GM18520 (cell line): ENCODE measurements around the gene PLEKHA3.
A peak's percentile ranks its signal among the peaks of the same experiment; 100 is the strongest.
"Not testable (repeated sequence)": the region's sequence is repeated elsewhere in the genome, so short reads cannot be mapped to it uniquely, and the experiment has no call there.

Source experiments
- ATAC-seq: cut with Tn5 transposase; IDR thresholded peaks from one replicate; pipeline ENCODE4 v1.9.1; 2021; ENCODE audit not compliant: unreplicated experiment

Gene PLEKHA3

DNA sequence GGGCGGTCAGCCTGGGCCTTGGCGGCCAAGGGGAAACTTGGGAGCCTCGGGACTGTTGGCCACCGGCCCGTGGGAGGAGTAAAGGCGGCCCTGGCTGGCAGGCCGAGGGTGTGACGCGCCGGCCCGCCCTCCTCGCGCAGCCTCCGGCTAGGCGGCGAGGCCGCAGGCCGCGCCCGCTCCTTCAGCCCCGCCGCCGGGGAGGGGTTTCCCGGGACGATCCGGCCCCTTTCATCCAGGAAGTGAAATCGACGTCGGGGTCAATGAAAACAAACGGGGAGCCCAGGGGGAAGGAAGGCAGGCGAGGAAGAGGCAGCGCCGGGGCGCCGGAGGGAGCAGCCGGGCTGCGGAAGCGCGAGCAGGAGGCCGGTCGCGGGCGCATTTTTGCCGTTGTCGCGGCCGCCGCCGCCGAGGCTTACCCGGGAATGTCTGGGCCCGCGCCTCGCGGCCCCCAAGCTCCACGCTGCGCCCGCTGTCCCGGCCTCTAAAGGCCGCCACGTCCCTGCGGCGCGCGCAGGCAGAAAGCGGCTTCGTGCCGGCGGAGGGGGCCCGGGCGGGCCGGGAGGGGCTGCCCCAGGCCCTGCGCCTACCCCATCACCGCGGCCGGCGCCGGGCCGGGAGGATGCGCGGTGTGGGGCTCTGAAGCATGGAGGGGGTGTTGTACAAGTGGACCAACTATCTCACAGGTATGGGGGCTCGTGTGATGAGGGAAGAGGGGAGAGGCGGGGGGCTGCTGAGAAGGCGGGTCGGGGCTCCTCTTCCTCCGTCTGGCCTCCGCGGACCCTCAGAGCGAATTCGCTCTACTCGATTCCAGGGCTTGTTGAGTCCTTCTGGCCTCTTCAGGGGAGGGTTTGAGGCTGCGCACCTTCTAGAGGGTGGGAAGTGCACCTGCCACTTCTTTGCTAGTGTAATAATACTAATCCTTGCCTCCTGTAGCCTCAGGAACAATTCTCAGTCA lies at the start of gene PLEKHA3:
PLEKHA3 (plus strand) TSS at position 231 of the 955 bp plus-strand sequence; CDS start at position 644, 413 bp downstream.
- peak; percentile 65 for ATAC-seq

DNA sequence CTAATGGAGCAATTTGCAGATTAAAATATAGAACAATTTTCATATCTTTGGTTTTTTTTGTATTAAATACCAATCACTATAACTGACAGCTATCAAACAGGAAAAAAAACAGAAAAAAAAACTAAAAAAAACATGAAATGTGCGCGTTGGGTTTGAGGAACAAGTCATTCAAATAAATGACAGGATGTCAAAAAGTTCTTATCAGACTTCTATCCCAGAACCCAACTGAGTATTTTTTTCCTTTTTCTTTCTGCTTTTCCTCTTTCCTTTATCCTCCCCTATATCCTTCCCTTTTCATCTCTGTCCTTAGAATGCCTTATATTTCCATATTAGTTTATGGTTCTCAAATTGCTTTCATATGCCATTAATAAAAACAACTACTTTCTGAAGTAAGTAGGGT lies 43.6 kb upstream of the PLEKHA3 start:
- no peak for ATAC-seq

DNA sequence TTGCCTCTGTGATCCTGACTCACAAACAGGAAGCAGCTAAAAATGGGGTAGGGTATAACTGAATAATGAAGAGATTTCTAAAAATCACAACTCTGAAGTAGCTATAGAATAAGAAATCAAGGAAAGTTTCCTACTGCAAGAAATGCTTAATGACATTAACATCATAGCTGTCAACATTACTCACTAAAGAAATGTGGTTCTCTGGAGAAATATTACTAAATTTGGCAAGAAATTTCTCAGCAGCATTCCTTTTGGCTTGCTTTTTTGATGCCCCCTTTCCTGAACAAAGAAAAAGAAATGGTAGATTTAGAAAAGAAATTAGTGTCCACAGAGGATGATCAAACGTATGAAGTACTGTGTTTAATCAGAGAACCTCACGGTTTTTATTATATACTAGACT lies 38.8 kb upstream of the PLEKHA3 start:
- ATAC-seq, result no peak

DNA sequence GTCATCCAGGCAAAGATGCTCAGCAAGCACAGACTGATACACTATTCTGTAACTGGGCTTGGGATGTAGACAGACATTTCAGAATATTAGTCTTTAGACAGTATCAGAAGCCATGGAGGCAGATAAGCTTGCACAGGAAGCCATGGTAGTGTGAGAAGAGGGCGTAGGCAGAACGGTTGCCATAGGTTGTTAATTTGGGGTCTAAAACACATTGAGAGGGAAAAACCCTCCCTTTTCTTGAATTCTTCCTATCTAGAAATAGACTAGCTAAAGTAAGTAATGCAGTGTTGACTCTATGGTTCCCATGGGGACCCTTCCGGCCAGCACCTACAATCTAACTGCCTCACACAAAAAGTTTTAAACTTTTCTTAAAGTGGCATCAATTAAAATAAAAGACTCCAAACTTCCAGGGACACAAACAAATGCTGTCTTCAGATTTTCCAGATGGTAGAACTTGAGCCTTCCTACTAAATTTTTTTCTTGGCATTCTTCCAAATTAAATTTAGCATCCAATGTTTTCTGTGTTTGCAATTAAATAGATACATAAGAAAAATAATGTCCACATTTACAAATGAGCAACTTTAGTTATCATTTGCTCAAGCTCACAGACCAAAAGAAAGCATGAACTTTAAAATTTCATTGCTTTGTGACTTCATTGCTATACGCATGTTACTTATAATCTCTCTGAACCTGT lies 31.1 kb upstream of the PLEKHA3 start:
- no peak for ATAC-seq

DNA sequence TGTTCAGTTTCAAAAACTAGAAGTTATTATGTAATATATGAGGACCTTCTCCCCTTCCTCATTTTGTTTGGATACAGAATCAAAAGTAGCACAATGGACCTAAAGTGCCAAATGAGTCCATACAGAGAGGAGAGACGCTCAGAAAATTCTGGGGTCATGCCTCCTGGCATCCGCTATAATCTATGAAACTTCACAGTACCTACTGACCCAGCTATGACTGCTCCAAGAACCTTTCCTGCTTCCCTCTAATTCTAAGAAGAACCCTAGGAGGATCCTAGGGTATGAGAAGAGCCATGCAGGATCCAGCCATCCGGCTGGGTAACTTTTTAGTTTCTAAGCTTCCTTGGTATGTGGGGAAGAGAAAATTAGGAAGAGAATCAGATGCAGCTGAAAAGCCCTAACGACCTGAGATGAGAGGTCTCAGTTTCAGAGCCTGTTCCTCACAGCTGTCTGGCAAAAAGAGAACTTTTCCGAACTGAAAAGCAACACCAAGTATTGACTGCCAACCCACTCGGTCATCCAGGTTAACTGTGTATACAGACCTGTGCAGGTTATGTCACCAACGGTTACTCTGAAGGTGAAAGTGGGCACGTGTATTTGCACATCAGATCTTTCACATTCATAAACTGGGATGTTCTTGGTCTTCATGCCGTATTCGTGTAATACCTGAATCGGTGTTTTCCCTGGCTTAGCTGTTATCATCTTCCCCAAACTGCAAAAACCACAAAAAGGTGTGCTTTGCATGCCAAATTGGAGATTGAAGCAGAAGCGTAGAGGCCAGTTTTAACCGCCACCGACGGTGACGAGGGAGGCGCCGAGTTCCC lies 30.3 kb upstream of the PLEKHA3 start:
- peak; percentile 33 for ATAC-seq

DNA sequence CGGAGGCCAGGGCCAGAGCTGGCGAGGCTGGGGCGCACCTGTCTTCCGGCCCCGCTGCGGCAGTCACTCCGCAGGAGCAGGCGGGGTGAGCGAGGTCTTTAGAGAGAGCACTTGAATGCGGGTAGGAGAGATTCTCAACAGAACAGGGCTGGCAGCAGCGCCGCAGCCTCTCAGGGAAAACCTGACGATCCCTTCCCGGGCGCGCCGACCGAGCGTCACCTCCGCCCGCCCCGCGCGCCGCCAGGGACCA lies 29.8 kb upstream of the PLEKHA3 start:
- ATAC-seq, result no peak

DNA sequence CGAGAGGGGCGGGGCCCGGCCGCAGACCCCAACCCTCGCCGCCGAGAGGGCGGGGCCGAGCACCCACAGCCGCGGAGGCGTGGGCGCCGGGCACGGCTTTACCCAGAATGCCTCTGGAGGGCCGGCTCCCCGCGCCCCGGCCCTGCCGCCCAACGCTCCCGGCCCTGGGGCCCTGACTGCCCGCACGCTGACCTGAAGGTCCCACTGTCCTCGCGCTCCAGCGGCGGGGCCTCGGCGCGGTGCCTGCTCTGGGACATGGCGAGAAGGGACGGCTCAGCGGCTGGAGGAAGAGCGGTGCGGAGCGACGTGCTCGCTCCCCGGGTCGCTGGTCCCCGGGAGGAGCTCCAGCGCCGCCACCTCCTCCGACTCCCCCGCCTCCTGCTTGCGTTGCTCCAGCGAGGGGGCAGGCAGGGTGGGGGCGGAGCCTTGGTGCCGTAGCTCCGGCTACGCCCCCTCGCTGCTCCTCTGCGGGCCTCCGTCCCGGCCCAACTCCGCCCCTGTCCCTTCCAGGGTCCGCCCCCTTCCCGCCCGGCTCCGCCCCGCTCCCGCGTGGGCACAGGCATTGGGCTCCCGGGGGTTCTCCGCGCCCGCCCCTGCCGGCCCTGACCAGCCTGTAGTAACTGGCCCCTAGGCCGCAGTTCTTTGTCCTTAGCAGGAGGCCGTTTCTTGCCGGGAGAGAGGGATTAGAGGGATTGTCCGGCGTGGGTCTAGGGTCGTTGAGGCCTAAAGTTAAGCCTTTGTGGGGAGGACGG lies 29.3 kb upstream of the PLEKHA3 start, which contains the start of the genes PJVK and PRKRA:
PJVK (plus strand) TSS at position 605 of the 752 bp plus-strand sequence. CDS start 2,032 bp downstream, outside the sequence.
PRKRA (minus strand) TSS at position 402 of the 752 bp plus-strand sequence; CDS start at position 257, 145 bp downstream.
- ATAC-seq, result peak; percentile 70

DNA sequence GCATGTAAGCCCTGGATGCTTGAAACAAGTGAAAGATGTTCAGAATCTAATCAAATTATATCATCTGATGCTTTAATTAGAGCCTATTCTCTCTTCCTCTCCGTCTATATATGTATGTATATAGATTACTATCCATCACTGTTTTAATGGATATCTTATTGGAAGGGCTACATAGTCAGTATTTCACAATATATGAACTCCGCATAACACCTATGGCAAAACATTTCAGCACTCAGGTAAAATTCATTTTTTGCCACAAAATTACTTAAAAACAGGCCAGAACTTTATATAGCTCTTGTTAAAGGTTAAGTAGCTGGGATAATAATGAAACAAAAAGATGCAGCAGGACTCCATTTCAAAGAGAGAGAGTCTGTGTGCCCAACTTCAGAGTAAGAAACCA lies 27.9 kb upstream of the PLEKHA3 start:
- ATAC-seq, result no peak

DNA sequence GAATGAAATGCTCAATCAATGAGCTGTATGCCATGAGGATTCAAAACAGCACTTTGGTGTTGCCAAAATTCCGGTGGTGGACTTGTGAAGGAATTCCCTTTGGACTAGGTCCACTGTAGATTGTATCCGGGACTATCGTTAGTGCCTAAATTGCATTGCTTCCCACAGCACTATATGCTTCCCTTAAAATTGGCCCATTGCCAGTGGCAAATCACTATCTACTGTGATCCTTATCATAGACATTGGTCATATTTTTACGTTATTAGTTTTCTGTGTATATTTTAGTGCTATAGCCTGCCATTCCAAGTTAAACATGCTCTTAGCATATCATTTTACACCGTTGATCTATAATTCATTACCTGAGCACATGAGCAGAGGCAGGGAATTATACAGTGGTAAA lies 27.4 kb upstream of the PLEKHA3 start:
- no peak for ATAC-seq

DNA sequence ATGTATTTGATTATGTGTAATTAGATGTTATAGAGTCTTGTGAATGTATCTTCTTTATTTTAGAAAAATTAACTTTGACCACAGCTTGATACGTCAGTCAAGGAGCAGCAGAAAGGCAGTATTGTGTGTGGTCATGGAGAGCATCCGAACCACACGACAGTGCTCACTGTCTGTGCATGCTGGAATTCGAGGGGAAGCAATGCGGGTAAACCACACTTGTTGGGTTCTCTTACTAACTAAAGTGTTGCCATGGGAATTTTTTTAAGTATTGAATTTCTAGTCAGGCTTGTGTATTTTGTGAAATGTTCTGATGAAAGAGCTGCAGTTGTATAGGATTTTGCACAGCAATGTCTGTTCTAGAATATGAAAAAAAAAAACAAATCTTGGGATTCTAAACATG lies 24.3 kb upstream of the PLEKHA3 start:
- no peak for ATAC-seq

DNA sequence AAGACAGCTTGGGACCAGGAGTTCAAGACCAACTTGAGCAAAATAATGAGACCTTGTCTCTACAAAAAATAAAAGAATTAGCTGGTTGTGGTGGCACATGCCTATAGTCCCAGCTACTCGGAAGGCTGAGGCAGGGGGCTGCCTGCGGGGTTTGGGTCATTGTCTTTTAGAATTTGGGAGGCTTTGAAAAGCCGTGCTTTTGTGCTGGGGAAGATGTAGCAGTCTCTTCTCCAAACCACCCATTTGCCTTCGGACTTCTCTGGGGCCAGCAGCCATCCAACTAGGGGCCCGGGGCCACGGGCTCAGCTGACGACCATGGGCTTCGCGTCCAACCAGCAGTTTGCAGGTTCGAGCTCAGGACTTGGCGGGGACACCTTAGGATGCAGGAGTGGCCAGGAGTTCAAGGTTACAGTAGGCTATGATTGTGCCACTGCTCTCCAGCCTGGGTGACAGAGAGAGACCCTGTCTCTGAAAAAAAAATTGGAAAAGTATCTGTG lies 22.8 kb upstream of the PLEKHA3 start:
- ATAC-seq, result no peak

DNA sequence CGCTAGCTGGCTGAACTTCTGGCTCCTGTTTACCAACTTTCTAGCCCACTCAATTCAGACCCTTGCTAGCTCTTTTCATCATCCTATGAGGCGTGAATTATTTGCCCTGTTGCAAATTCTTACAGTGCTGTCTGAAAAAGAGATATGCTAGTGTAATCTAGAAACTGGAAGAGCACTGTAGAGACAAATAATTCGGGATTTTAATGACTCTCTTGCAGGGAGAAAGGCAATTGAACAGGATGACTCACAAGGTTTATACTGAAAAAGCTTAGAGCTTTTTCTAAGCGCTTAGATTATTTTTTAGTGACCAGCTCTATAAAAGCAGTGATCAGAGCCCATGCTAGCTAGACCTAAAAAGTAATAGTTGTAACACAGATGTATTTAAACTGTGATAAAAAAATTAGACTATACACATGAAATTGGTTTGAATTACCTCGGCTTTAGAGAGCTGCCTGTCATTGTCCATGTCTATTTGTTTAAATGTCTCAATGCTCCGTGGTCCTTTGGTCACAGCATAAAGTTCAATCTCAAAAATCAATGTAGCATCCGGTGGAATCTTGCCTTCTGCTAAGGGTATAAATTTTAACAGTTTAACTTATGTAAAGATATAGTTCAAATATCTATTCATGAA lies 10.9 kb upstream of the PLEKHA3 start:
- ATAC-seq, result no peak

DNA sequence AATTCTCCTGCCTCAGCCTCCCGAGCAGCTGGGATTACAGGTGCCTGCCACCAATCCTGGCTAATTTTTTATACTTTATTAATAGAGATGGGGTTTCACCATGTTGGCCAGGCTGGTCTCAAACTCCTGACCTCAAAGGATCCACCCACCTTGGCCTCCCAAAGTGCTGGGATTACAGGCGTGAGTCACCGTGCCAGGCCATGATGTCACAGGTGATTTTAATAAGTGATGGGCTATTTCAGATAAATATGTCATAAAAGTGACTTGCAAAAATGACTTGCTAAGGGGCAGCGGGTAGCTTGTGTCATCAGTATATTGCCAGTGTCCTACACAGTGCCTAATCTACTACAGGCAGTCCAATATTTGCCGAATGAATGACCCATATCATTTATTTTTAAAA lies 8.9 kb upstream of the PLEKHA3 start:
- not testable (repeated sequence) for ATAC-seq

DNA sequence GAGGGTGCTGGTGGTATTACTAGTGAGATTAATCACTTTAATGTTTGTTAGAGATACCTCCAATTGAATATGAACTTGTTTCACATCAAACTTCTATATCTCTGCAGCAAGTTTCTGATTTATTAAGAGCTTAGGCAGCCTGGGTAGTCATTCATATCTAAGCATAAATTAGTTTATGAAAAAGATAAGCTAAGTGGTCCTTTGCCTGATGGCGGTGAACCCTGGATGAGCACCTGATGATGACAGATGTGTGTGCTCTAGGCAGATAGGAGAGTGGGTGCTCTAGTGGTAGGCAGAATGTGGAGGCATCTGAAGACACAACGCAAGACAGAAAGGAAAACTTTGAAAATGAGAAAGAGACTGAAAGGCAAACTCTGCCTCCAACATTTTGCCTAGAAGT lies 6.9 kb upstream of the PLEKHA3 start:
- no peak for ATAC-seq

DNA sequence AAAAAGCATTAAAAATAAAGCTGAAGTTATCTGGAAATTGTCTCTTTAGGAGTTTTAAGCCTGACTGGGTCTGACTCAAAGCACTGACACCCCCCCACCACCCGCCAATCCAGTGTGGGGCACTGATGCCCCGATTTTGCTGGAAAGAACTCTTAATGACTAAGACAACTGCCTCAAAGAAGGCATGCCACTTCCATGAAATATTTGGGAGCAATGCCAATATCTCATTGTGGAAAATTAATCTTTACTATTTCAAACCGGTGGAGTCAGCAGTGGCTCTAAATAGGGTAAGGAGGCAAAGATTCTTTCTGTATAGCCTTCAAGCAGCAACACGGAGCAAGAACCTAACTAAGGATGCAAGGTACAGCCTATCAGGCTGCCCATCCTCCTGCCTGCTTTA lies 6.3 kb upstream of the PLEKHA3 start:
- no peak for ATAC-seq

DNA sequence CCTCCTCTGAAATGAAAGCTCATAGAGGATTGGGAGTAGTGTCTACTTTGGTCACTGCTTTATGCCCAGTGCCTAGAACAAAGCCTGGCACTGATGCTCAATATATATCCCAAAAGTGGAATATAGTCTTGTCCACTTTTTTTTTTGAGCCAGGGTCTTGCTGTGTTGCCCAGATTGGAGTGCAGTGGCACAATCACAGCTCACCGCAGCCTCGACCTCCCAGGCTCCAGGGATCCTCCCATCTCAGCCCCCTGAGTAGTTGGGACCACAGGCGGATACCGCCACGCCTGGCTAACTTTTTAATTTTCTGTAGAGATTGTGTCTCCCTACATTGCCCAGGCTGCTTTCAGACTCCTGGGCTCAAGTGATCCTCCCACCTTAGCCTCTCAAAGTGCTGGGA lies 5.7 kb upstream of the PLEKHA3 start:
- ATAC-seq, result no peak

DNA sequence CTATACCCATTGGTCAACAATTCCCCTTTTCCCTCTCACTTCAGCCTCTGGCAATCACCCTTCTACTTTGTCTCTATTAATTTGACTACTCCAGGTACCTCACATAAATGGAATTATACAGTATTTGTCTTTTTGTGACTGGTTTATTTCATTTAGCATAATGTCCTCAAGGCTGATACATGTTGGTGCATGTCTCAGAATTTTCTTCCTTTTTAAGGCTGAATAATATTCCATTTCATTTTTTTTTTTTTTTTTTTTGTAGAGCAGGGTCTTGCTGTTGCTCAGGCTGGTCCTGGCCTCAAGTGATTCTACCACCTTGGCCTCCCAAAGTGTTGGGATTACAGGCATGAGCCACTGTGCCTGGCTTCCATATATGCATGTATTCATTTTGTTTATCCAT lies 3.8 kb upstream of the PLEKHA3 start:
- ATAC-seq, result no peak

DNA sequence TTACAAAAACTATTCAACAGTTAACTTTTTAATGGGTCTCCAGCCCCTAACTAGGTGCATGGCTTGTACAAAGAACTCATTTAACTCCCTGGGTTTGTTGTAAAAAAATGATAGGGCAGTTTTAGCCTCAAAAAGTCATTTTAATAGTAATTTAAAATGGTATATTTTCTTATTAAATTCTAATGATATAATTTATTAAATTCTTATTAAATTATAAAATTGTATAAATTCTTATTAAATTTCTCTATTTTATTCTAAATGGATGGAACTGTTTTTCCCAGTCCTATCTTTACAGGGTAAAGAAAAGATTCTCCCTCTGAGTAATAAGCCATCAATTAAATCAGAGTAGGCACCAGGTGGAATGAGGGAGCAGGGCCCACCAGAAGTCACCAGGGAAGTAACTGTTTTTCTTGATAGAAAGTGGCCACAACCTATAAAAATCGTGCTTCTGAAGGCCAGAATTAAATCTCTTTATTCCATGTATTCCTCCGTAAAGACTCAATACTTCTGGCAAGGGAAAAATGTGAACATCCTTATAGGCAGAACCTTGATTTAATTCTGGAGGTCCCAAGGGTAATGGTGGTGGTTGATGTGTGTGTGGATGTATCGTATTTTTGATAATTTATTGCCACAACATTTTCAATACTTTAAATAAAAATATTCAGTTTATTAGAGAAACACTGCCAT lies 2.7 kb upstream of the PLEKHA3 start:
- no peak for ATAC-seq

DNA sequence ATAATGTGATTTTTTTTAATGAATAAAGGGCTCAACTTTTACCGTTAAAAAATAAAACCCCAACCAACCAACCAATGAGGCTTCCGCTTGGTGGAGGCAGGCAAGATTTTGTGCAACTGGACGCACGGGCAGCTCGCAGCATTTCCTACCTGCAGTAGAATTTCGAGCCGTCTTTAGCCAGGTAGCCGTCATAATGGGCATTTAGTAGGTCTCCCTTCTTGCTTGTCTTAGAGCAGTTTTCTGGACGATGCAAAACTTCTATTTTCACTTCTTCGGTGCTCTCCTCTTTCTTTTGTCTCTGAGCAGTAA lies 2.2 kb upstream of the PLEKHA3 start:
- ATAC-seq, result peak; percentile 0
